BJ (cell line): ENCODE measurements around the gene AGO4. TPM values are rescaled to one million over a fixed set of nuclear protein-coding genes. Genes with fewer than 3 reads are reported as not detected.

Experiments
- CTCF ChIA-PET: fragments of 350-600 bp; formaldehyde crosslinking; extraction: SDS; loops from one replicate; lab custom pipeline; 2021; ENCODE audit warnings: antibody characterized with exemption, inconsistent platforms; lab: Yijun Ruan, JAX
- POLR2A ChIA-PET: fragments of 300-600 bp; sonication (Branson Sonifier 250); formaldehyde crosslinking; extraction: SDS; loops from one replicate; lab custom pipeline; 2021; ENCODE audit warnings: antibody characterized with exemption; lab: Charles Lee
- DNase-seq: peaks from one replicate; pipeline ENCODE4 v3.0.0-alpha.2; 2011; ENCODE audit warnings: low read depth
- H3K27me3 ChIP-seq: 2 replicates; pipeline ENCODE4 v1.6.0; 2011; ENCODE audit warnings: low read length; ENCODE audit not compliant: control insufficient read depth, insufficient read depth
- H3K36me3 ChIP-seq: 2 replicates; pipeline ENCODE4 v1.5.1; 2011; ENCODE audit warnings: low read length; ENCODE audit not compliant: control insufficient read depth, insufficient read depth
- H3K4me3 ChIP-seq: 2 replicates; pipeline ENCODE4 v1.5.1; 2011; ENCODE audit warnings: low read depth, mild to moderate bottlenecking, control low read depth, low read length
- polyA plus RNA-seq: library from polyadenylated mRNA; depleted of rRNA; stranded (reverse); fragments of >200 nt; gene quantifications from 2 replicates; pipeline ENCODE4 v1.2.3, GENCODE V29; 2011
- TF ChIP-seq, protein P1 (sequence below): IDR thresholded peaks from 2 replicates; pipeline ENCODE4 v1.5.1; 2011; ENCODE audit warnings: low read depth, mild to moderate bottlenecking, control low read depth, inconsistent platforms, low read length, moderate library complexity; ENCODE audit not compliant: insufficient read depth

Gene AGO4
- polyA plus RNA-seq, 1 experiment: 8.9 TPM

DNA sequence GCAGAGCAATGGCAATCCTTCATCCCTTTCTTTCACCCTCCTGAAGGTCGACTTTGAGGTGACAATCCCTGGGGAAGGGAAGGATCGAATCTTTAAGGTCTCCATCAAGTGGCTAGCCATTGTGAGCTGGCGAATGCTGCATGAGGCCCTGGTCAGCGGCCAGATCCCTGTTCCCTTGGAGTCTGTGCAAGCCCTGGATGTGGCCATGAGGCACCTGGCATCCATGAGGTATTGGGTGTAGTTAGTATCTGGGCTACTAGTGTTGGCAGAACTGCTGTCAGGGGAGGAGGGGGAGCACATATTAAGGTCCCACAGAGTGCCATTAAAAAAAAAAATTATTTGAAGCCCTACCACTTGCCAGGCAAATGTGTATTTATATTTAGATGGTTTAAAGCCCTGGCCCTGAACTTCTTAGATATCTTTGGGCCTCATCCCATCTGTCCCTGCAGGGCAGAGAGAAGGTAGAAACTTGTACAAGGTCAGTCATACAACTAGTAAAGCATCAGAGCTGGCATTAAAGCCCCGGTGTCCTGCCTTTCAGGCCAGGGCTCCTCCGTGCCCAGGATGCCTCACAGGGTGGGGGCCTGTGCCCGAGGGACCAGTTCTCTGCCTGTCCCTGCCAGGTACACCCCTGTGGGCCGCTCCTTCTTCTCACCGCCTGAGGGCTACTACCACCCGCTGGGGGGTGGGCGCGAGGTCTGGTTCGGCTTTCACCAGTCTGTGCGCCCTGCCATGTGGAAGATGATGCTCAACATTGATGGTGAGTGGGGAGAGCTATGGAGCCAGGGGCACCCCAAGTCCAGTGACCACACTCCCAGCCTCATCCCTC is 85.4 kb downstream of the AGO4 start:
- H3K36me3 ChIP-seq: peaks cover 11% of the 10 kb centered on the region
- CTCF ChIA-PET: interaction anchor here (0.9 kb wide), 1 partner anchor 10 kb away, joined by 3 read pairs; the partner anchor contains the start of gene AGO1
- H3K27me3 ChIP-seq: no peaks in the 10 kb centered on the region
- POLR2A ChIA-PET: no interaction called here
- DNase-seq: no peak
- H3K4me3 ChIP-seq: no peak overlapping the region
- TF ChIP-seq, protein P1, sequence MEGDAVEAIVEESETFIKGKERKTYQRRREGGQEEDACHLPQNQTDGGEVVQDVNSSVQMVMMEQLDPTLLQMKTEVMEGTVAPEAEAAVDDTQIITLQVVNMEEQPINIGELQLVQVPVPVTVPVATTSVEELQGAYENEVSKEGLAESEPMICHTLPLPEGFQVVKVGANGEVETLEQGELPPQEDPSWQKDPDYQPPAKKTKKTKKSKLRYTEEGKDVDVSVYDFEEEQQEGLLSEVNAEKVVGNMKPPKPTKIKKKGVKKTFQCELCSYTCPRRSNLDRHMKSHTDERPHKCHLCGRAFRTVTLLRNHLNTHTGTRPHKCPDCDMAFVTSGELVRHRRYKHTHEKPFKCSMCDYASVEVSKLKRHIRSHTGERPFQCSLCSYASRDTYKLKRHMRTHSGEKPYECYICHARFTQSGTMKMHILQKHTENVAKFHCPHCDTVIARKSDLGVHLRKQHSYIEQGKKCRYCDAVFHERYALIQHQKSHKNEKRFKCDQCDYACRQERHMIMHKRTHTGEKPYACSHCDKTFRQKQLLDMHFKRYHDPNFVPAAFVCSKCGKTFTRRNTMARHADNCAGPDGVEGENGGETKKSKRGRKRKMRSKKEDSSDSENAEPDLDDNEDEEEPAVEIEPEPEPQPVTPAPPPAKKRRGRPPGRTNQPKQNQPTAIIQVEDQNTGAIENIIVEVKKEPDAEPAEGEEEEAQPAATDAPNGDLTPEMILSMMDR: no peak

DNA sequence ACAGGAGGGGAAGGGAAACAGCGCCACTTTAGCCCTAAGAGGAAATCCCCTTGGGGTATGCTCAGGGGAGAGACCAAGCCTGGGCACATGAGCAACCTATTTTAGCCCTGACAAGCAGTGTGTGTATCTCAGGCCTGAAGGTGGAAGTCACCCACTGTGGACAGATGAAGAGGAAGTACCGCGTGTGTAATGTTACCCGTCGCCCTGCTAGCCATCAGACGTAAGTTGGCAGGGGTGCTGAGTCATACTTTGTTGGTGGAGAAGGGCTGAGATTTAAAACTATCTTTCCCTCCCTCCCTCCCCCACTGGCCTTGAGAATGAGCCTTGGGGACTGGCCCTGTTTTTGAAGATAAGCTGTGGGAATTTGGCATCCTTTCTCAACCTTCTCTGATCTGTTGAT is 86.4 kb downstream of the AGO4 start:
- POLR2A ChIA-PET: no interaction called here
- CTCF ChIA-PET: interaction anchor here (0.9 kb wide), 1 partner anchor 11 kb away, joined by 3 read pairs; the partner anchor contains the start of gene AGO1
- H3K36me3 ChIP-seq: peaks cover 11% of the 10 kb centered on the region
- TF ChIP-seq, protein P1: no peak
- DNase-seq: no peak
- H3K27me3 ChIP-seq: no peaks in the 10 kb centered on the region
- H3K4me3 ChIP-seq: no peak overlapping the region

DNA sequence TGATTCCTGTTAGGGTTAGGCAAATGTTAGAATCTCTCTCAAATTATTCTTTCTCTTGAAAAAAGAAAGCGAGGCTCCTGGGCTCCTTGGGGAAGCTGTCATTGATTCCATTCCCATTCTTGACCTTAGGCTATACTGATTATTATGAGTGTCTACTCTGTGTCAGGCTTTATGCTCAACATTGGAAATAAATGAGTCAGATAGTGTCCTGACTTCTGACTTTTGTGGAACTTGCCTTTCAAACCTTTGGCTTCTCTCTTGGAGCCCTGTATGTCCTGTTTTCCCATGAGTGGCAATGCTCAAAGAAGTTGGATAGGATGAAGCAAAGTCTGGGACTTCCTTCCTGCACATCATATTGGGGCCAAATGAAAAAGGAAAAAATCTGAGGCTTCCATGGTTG is 86.8 kb downstream of the AGO4 start:
- ChIA-PET CTCF (interaction anchor here (3.0 kb wide), 1 partner anchor 12 kb away, joined by 15 read pairs; the partner anchor contains the start of gene AGO1), POLR2A (no interaction called here)
- no peak for DNase-seq
- TF ChIP-seq, protein P1: no peak
- Histone ChIP-seq H3K36me3 (peaks cover 11% of the 10 kb centered on the region), H3K27me3 (no peaks in the 10 kb centered on the region), H3K4me3 (no peak overlapping the region)

GRCh38 chr1:35899941-35900340 is 92.1 kb downstream of the AGO4 start:
- CTCF ChIA-PET: interaction anchor here (1.3 kb wide), 1 partner anchor 17 kb away, joined by 6 read pairs; the partner anchor contains the start of gene AGO1
- POLR2A ChIA-PET: no interaction called here

GRCh38 chr1:35901235-35901634 is 93.4 kb downstream of the AGO4 start:
- CTCF ChIA-PET: interaction anchor here (1.1 kb wide), 1 partner anchor 18 kb away, joined by 3 read pairs; the partner anchor contains the start of gene AGO1
- DNase-seq: no peak
- no peaks in the 10 kb centered on the region for H3K27me3 ChIP-seq
- H3K4me3 ChIP-seq: no peak overlapping the region
- POLR2A ChIA-PET: no interaction called here
- TF ChIP-seq, protein P1: no peak
- H3K36me3 ChIP-seq: peaks cover 9% of the 10 kb centered on the region

More at GRCh38 chr1:35899941-35900340, 92.1 kb downstream of the AGO4 start:
- no peak overlapping the region for H3K4me3 ChIP-seq
- H3K27me3 ChIP-seq: no peaks in the 10 kb centered on the region
- peaks cover 6% of the 10 kb centered on the region; the same call in 1 of the 2 replicates for H3K36me3 ChIP-seq
- no peak for DNase-seq
- TF ChIP-seq, protein P1: no peak
